Prostate gland (tissue), 2 donors: ENCODE data around the gene MIPOL1. TPM values are rescaled to one million over a fixed set of nuclear protein-coding genes. Genes with fewer than 3 reads are reported as not detected.
"Not testable (repeated sequence)": the region's sequence is repeated elsewhere in the genome, so short reads cannot be mapped to it uniquely, and the experiment has no call there.

Experiments used
- DNase-seq: peaks from one replicate; pipeline ENCODE4 v3.0.0-alpha.2; 2019; ENCODE audit warnings: low spot score
- H3K27ac ChIP-seq, 2 donors: fragments of 200-600 bp; sonication (generic); 2 replicates each; pipeline ENCODE4 v1.5.1; 2017 to 2019
- H3K27me3 ChIP-seq: fragments of 200-600 bp; sonication (generic); replicated peaks from 2 replicates; pipeline ENCODE4 v1.5.1; 2019; ENCODE audit not compliant: insufficient read depth
- H3K36me3 ChIP-seq, 2 donors: fragments of 200-600 bp; sonication (generic); 1 replicate in 1 of 2; 2 replicates in 1 of 2; pipeline versions ENCODE4 v1.5.1 to v1.8.1; 2017 to 2019
- H3K4me1 ChIP-seq: fragments of 200-600 bp; sonication (generic); replicated peaks from 2 replicates; pipeline ENCODE4 v1.5.1; 2019
- H3K4me3 ChIP-seq, 2 donors: fragments of 200-600 bp; sonication (generic); 2 replicates each; pipeline ENCODE4 v1.5.1; 2017 to 2019
- H3K9me3 ChIP-seq: fragments of 200-600 bp; sonication (generic); 2 replicates; pipeline ENCODE4 v1.5.1; 2017
- POLR2A ChIP-seq: fragments of 450-650 bp; IDR thresholded peaks from one replicate; pipeline ENCODE4 v1.6.1; 2016; ENCODE audit warnings: antibody characterized with exemption, mild to moderate bottlenecking
- POLR2AphosphoS5 ChIP-seq: sonication (generic); formaldehyde crosslinking; IDR thresholded peaks from one replicate; pipeline ENCODE4 v1.6.1; 2017; ENCODE audit warnings: antibody characterized with exemption
- WGBS: methylation state at CpG from one replicate; pipeline ENCODE4 v1.1.5; 2018; 5-methylcytosine and 5-hydroxymethylcytosine counted together
- intact Hi-C: fragments of 100-400 bp; cut with DNase I; formaldehyde crosslinking; loops from one replicate; pipeline ENCODE4 v1.14.2; 2022
- total RNA-seq, 2 donors: library from RNA; depleted of rRNA; stranded (reverse); fragments of >200 nt; gene quantifications; one replicate each; pipeline ENCODE4 v1.1.0, GENCODE V29; 2016
- TF ChIP-seq, protein P1 (sequence below), 4 experiments: fragments of 200-600 bp in 2 of 4; fragments of 450-650 bp in 2 of 4; sonication (generic) in 2 of 4; IDR thresholded peaks; 1 replicate in 3 of 4; 2 replicates in 1 of 4; pipeline ENCODE4 v1.5.1; 2016 to 2019; ENCODE audit warnings: antibody characterized with exemption in 4 of 4, mild to moderate bottlenecking in 2 of 4, moderate library complexity in 2 of 4

The MIPOL1 gene
- total RNA-seq, 2 donors from 2014 or later = 14.4 to 31.4 TPM

DNA sequence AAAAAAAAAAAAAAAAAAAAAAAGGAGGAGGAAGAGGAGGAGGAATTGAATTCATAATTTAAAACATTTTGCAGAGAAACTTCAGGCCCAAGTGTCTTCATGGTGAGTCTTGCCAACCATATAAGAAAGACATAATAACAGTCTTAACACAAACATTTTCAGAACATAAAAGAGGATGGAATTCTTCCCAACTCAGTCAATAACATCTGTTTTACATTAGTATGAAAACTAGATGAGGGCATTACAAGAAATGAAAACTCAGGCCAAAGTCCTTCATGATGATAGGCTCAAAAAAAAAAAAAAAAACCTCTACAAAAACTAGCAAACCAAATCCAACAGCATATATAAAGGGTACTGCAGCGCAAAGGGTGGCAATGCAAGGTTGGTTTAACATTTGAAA lies 245.7 kb downstream of the MIPOL1 start:
- no peak for TF ChIP-seq POLR2AphosphoS5
- TF ChIP-seq, protein P1, sequence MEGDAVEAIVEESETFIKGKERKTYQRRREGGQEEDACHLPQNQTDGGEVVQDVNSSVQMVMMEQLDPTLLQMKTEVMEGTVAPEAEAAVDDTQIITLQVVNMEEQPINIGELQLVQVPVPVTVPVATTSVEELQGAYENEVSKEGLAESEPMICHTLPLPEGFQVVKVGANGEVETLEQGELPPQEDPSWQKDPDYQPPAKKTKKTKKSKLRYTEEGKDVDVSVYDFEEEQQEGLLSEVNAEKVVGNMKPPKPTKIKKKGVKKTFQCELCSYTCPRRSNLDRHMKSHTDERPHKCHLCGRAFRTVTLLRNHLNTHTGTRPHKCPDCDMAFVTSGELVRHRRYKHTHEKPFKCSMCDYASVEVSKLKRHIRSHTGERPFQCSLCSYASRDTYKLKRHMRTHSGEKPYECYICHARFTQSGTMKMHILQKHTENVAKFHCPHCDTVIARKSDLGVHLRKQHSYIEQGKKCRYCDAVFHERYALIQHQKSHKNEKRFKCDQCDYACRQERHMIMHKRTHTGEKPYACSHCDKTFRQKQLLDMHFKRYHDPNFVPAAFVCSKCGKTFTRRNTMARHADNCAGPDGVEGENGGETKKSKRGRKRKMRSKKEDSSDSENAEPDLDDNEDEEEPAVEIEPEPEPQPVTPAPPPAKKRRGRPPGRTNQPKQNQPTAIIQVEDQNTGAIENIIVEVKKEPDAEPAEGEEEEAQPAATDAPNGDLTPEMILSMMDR (IDR thresholded peaks at IDR 0.05) = no peak
- TF ChIP-seq POLR2A = no peak
- intact Hi-C loops = no loop called here
- no peak overlapping the region for H3K27ac ChIP-seq
- no peaks in the 10 kb centered on the region for H3K36me3 ChIP-seq
- H3K4me3 ChIP-seq = no peak overlapping the region
- no peaks in the 10 kb centered on the region for H3K9me3 ChIP-seq
- no peak for DNase-seq
- H3K4me1 ChIP-seq = no peaks in the 10 kb centered on the region
- no peaks in the 10 kb centered on the region for H3K27me3 ChIP-seq
- 93% methylated on average over 1 of the region's 1 CpG for WGBS

DNA sequence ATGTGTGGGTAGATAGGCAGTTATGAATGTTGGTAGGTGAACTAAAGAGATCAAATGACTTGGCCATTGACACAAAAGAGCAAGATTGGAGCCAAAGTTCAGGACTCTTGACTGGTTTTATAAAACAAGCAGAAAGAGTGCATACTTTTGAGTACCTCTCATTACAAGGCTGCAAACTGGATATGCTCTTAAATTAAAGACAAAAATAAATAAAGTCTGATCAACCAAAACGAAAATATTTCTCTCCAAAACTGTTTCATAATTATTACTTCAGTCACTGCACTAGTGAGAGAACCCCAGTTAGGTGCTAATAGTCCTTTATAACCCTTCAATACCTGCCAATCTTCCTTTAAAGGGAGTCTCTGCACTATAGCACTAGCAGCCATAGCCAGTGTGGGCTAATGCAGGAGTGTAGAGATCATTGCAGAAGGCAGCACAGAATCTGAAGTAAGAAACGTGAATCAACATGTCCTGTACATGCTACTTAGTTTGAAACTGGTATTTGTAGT lies 250.2 kb downstream of the MIPOL1 start:
- no peak for DNase-seq
- TF ChIP-seq POLR2A = no peak
- TF ChIP-seq POLR2AphosphoS5 = peak; percentile 27
- TF ChIP-seq, protein P1 (IDR thresholded peaks at IDR 0.05) = no peak
- peak overlapping the region; percentile 32 to 56 for H3K27ac ChIP-seq
- H3K4me3 ChIP-seq = no peak overlapping the region
- intact Hi-C loops = no loop called here
- no peaks in the 10 kb centered on the region for H3K9me3 ChIP-seq
- WGBS = 30% methylated on average over 2 of the region's 2 CpGs
- no peaks in the 10 kb centered on the region for H3K27me3 ChIP-seq
- no peaks in the 10 kb centered on the region for H3K4me1 ChIP-seq
- no peaks in the 10 kb centered on the region for H3K36me3 ChIP-seq

GRCh38 chr14:37452323-37452722 lies 254.6 kb downstream of the MIPOL1 start:
- H3K27me3 ChIP-seq = no peaks in the 10 kb centered on the region
- no peaks in the 10 kb centered on the region for H3K36me3 ChIP-seq
- intact Hi-C loops = no loop called here
- H3K4me3 ChIP-seq = no peak overlapping the region
- H3K27ac ChIP-seq = peak overlapping the region; percentile 21 to 45
- TF ChIP-seq POLR2AphosphoS5 = peak; percentile 34
- TF ChIP-seq POLR2A = no peak
- TF ChIP-seq, protein P1 (IDR thresholded peaks at IDR 0.05) = no peak
- H3K9me3 ChIP-seq = no peaks in the 10 kb centered on the region
- H3K4me1 ChIP-seq = no peaks in the 10 kb centered on the region
- DNase-seq = no peak

DNA sequence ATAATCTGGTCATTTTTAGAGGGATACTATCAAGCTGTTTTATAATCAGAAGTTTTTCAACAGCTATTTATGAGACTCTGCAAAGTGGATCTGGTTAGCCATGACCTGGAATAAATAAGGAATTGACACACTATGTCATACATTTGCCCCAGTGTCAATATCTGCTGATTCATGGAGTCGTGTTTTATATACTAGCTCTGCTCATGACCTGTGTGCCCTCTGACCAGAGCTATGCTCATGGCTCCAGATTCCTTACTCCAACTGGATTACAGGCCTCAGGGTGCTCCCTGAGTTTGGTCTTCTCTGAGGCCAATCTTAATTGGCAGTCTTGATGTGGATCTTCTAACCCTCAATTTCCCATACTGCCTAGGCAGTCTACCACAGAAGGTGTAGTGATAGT lies 256.2 kb downstream of the MIPOL1 start:
- Histone ChIP-seq H3K9me3 (no peaks in the 10 kb centered on the region), H3K4me3 (no peak overlapping the region), H3K27me3 (no peaks in the 10 kb centered on the region), H3K36me3 (no peaks in the 10 kb centered on the region), H3K27ac (no peak overlapping the region), H3K4me1 (no peaks in the 10 kb centered on the region)
- no peak for DNase-seq
- 72% methylated on average over 1 of the region's 1 CpG for WGBS
- intact Hi-C loops = no loop called here
- TF ChIP-seq POLR2A (no peak), POLR2AphosphoS5 (no peak)
- TF ChIP-seq, protein P1 (IDR thresholded peaks at IDR 0.05) = no peak

DNA sequence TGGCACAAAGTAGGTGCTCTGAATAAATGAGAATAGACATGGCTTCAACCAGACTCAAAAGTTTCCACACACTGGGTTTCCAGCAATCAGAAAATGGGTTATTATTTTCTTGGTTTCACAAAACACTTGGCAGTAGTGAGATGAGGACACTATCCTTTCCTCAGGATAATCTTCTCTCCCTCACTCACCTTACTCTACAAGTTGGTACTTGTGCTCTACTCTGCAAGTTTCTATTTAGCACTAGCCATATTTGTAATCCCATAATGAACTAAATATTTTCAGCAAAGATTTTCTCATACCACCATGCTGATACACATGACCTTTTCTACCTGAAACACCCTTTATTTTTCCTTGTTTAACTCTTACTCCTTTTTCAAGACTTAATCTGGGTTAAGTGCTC lies 259.6 kb downstream of the MIPOL1 start:
- TF ChIP-seq POLR2A (no peak), POLR2AphosphoS5 (no peak)
- TF ChIP-seq, protein P1 (IDR thresholded peaks at IDR 0.05) = no peak
- H3K27ac ChIP-seq = no peak overlapping the region
- H3K9me3 ChIP-seq = no peaks in the 10 kb centered on the region
- intact Hi-C loops = no loop called here
- H3K36me3 ChIP-seq = no peaks in the 10 kb centered on the region
- DNase-seq = no peak
- no peaks in the 10 kb centered on the region for H3K4me1 ChIP-seq
- no peak overlapping the region for H3K4me3 ChIP-seq
- H3K27me3 ChIP-seq = no peaks in the 10 kb centered on the region

GRCh38 chr14:37462426-37462825 lies 264.7 kb downstream of the MIPOL1 start:
- H3K4me3 ChIP-seq, H3K36me3 ChIP-seq, H3K9me3 ChIP-seq, H3K27me3 ChIP-seq, DNase-seq, H3K27ac ChIP-seq, intact Hi-C loops, H3K4me1 ChIP-seq: not testable (repeated sequence)
- 100% methylated on average over 1 of the region's 1 CpG for WGBS
